ENCODE measurements around the gene SREBF1. TPM values are rescaled to one million over a fixed set of nuclear protein-coding genes. Genes with fewer than 3 reads are reported as not detected.
A peak's percentile ranks its signal among the peaks of the same experiment; 100 is the strongest.

The SREBF1 gene
- polyA plus RNA-seq, 3 donors = 7.6 to 35.9 (median 10.5) TPM

DNA sequence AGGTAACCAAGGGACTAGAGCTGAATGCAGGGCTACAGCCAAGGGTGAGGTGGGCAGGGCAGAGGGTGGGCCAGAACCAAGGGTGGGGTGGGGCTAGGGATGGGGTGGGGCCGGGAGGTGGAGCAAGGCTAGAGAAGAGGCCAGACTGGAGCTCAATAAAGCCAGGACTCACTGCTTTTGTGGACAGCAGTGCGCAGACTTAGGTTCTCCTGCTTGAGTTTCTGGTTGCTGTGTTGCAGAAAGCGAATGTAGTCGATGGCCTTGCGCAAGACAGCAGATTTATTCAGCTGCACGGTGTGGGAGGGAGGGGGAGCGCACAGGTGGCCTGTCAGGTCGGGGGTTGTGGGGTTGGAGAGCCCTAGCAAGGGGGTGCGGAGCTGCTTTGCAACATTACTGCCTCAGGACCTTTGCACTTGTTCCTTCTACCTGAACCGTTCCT lies 18.7 kb downstream of the SREBF1 start:
- Histone ChIP-seq H3K79me2 (ENCODE audit: insufficient read depth, low read length) (peaks cover 11% of the 10 kb centered on the region), H3K36me3 (replicated peaks in 1 of 2; ENCODE audit: control insufficient read depth in 1 of 2, insufficient read depth in 2 of 2, low read length in 2 of 2) (peaks cover 49 to 58% of the 10 kb centered on the region in 2 donors)
- H3K4me1 Mint-ChIP-seq = peaks cover 42% of the 10 kb centered on the region

DNA sequence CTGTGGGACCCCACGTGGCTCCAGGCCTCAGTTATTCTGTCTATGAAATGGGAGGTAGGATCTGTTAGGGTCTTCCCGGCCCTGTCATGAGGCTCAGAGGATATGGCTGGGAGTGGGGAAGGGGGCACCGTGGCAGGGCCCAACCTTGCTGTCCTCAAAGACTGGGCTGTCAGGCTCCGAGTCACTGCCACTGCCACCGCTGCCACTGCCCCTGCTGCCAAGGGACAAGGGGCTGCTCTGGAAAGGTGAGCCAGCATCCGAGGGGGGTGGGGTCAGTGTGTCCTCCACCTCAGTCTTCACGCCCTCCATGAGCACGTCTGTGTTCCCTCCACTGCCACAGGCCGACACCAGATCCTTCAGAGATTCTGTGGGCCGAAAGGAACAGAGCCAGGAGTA lies 19.2 kb downstream of the SREBF1 start:
- Histone ChIP-seq H3K36me3 (replicated peaks in 1 of 2; ENCODE audit: control insufficient read depth in 1 of 2, insufficient read depth in 2 of 2, low read length in 2 of 2) (peaks cover 51 to 64% of the 10 kb centered on the region in 2 donors), H3K79me2 (ENCODE audit: insufficient read depth, low read length) (peaks cover 8% of the 10 kb centered on the region), H3K4me1 (ENCODE audit: control insufficient read depth in 1 of 2, insufficient read depth in 2 of 2, low read length in 2 of 2) (peaks cover 25 to 26% of the 10 kb centered on the region in 2 donors), H3K4me2 (replicated peaks; ENCODE audit: extremely low read depth, low read length, poor library complexity, severe bottlenecking) (no peak overlapping the region), H3K9me3 (replicated peaks in 1 of 2; ENCODE audit: control insufficient read depth in 1 of 2, insufficient read depth in 1 of 2, low read length in 2 of 2) (no peaks in the 10 kb centered on the region), H3K27me3 (ENCODE audit: control insufficient read depth in 2 of 2, insufficient read depth in 2 of 2, low read length in 2 of 2) (no peaks in the 10 kb centered on the region), H3K9ac (ENCODE audit: insufficient read depth, low read length, poor library complexity, severe bottlenecking) (no peak overlapping the region), H2AFZ (ENCODE audit: insufficient read depth, low read depth, low read length, poor library complexity, severe bottlenecking) (no peak overlapping the region), H3K4me3 (replicated peaks in 1 of 3; ENCODE audit: low read depth in 2 of 3, low read length in 3 of 3) (no peak overlapping the region), H4K20me1 (ENCODE audit: insufficient read depth, low read length) (peaks cover 49% of the 10 kb centered on the region), H3K27ac (ENCODE audit: low read depth in 1 of 2, low read length in 2 of 2) (no peak overlapping the region)
- Mint-ChIP-seq H3K36me3 (peaks cover 59 to 82% of the 10 kb centered on the region in 2 donors), H3K9me3 (peaks cover 0 to 2% (median 0%) of the 10 kb centered on the region in 7 donors), H3K4me1 (peaks cover 36% of the 10 kb centered on the region), H3K27ac (peak overlapping the region in 2 of 7 donors; percentile 25 to 63), H3K27me3 (ENCODE audit: low read depth in 3 of 3) (peaks cover 2 to 9% (median 3%) of the 10 kb centered on the region in 3 donors), H3K4me3 (no peak overlapping the region)
- TF ChIP-seq, protein P1, sequence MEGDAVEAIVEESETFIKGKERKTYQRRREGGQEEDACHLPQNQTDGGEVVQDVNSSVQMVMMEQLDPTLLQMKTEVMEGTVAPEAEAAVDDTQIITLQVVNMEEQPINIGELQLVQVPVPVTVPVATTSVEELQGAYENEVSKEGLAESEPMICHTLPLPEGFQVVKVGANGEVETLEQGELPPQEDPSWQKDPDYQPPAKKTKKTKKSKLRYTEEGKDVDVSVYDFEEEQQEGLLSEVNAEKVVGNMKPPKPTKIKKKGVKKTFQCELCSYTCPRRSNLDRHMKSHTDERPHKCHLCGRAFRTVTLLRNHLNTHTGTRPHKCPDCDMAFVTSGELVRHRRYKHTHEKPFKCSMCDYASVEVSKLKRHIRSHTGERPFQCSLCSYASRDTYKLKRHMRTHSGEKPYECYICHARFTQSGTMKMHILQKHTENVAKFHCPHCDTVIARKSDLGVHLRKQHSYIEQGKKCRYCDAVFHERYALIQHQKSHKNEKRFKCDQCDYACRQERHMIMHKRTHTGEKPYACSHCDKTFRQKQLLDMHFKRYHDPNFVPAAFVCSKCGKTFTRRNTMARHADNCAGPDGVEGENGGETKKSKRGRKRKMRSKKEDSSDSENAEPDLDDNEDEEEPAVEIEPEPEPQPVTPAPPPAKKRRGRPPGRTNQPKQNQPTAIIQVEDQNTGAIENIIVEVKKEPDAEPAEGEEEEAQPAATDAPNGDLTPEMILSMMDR (IDR thresholded peaks at IDR 0.05) = no peak
- DNase-seq = no peak
- WGBS (ENCODE audit: insufficient coverage) = 96% methylated on average over 8 of the region's 10 CpGs
- intact Hi-C loops (cut with micrococcal nuclease) = loop anchor here in 1 of 2 donors (10.0 kb wide), 1 partner anchor 207 kb away; no protein-coding TSS in a partner anchor

More for the DNA sequence above, 18.7 kb downstream of the SREBF1 start:
- Histone ChIP-seq H4K20me1 (ENCODE audit: insufficient read depth, low read length) (peaks cover 55% of the 10 kb centered on the region), H3K4me1 (ENCODE audit: control insufficient read depth in 1 of 2, insufficient read depth in 2 of 2, low read length in 2 of 2) (peaks cover 30 to 31% of the 10 kb centered on the region in 2 donors), H2AFZ (ENCODE audit: insufficient read depth, low read depth, low read length, poor library complexity, severe bottlenecking) (no peak overlapping the region), H3K4me2 (replicated peaks; ENCODE audit: extremely low read depth, low read length, poor library complexity, severe bottlenecking) (no peak overlapping the region), H3K27ac (ENCODE audit: low read depth in 1 of 2, low read length in 2 of 2) (no peak overlapping the region), H3K27me3 (ENCODE audit: control insufficient read depth in 2 of 2, insufficient read depth in 2 of 2, low read length in 2 of 2) (no peaks in the 10 kb centered on the region), H3K4me3 (replicated peaks in 1 of 3; ENCODE audit: low read depth in 2 of 3, low read length in 3 of 3) (no peak overlapping the region), H3K9ac (ENCODE audit: insufficient read depth, low read length, poor library complexity, severe bottlenecking) (no peak overlapping the region), H3K9me3 (replicated peaks in 1 of 2; ENCODE audit: control insufficient read depth in 1 of 2, insufficient read depth in 1 of 2, low read length in 2 of 2) (no peaks in the 10 kb centered on the region)
- peak overlapping the region in 5 of 7 donors; percentile 49 to 73 (median 62) for H3K27ac Mint-ChIP-seq
- 71% methylated on average over 6 of the region's 10 CpGs for WGBS (ENCODE audit: insufficient coverage)
- H3K9me3 Mint-ChIP-seq = peaks cover 0 to 2% (median 0%) of the 10 kb centered on the region in 7 donors
- H3K27me3 Mint-ChIP-seq (ENCODE audit: low read depth in 3 of 3) = peaks cover 2 to 12% (median 3%) of the 10 kb centered on the region in 3 donors
- TF ChIP-seq, protein P1 (IDR thresholded peaks at IDR 0.05) = no peak
- H3K36me3 Mint-ChIP-seq = peaks cover 59 to 80% of the 10 kb centered on the region in 2 donors
- no peak for DNase-seq
- no peak overlapping the region for H3K4me3 Mint-ChIP-seq
- intact Hi-C loops (cut with micrococcal nuclease) = loop anchor here (2.0 to 10.0 kb wide), 2 partner anchors 21 to 207 kb away; no protein-coding TSS in a partner anchor

All from CD14-positive monocyte (primary cell).